NT2/D1 (cell line): Measurements from ENCODE around the gene KRT72.

Source experiments
- YY1 ChIP-seq: IDR thresholded peaks from 2 replicates; pipeline ENCODE4 v1.6.1; 2011; ENCODE audit not compliant: insufficient read length, insufficient read depth
- ZNF274 ChIP-seq: IDR thresholded peaks from 2 replicates; pipeline ENCODE4 v1.6.1; 2011; ENCODE audit warnings: mild to moderate bottlenecking, low read depth, low read length

DNA sequence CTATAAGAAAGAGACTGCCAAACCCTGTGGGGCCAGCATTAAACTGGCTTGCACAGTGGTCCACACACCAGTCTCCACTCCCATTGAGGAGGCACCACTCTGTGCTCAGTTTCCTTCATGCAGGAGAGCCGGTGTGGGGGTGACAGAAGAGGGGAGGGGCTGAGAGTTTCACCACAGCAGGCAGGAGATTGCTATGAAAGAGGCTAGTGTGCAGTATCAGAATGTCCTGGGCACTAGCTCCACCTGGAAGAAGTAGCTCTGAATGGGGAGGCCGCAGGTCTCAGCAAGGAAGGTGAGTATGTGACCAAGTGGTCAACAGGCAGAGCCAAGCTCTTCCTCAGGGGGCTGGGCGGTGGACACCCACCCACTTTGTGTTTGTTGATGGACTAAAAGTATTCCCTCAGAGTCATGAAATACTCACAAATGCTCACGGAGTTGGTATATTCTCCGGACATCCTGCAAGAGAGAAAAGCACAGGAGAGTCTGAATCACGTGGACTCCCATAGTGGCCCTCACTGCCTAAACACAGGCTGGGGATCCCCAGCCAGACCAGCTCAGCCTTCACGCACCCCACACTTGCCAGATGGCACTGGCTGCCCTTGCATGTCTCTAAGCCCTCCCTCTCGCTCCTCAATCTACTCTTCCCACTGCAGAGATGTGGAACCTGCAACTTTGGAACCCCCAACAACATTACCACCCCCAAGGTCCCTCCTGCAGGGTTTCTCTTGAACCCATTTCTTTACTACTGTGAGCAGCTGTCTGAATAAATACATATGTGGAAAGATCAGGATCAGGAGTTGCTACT lies 7.8 kb upstream of the KRT72 start:
- TF ChIP-seq ZNF274 (no peak), YY1 (no peak)
